ENCODE data around the gene TAB2.

Gene TAB2

DNA sequence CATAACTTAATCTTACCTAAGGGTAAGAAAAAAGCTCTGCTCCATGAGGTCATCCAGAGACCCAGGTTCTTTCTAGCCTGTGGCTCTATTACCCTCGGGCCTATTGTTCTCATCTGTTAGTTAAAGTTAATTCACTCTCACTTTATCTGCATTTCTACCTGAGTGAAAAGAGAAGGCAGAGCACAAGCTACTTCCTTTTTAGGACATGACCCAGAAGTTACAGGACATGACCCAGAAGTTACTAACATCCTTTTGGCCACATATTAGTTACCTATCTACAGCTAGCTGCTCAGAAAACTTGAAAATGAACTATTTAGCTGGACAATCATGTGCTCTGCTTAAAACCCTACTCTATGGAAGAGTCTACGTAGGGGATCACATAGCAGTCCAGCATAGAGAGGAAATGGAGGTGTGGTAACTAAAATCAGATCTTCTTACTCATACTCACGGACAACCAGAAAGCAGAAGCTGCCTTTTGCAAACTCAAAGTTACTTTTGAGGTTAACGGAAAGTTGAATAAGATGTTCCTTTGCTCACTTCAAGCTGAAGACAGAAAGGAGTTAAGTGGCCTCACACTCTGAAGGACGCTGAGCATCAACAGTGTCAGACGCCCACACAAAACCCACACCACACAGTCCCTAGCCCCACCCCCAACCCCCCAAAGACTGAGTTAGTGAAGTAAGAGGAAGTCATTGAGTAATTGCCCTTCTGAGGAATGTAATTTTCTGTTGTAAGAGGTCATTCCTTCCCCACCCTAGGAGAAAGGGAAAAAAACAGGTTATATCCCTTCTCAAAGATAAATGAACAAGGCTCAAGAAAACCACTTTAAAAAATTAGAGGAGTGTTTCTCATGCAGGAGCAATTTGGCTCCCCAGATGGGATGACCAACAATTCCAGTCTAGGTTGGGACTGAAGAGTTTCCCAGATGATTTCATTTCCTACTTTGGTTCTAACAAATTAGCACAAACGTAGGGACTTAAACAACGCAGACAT is 45.9 kb upstream of the TAB2 start:
- H3K27me3 ChIP-seq (replicated peaks) = no peaks in the 10 kb centered on the region
- no peak overlapping the region for H3K27ac ChIP-seq
- DNase-seq = peak; percentile 10
- TF ChIP-seq, protein P1, sequence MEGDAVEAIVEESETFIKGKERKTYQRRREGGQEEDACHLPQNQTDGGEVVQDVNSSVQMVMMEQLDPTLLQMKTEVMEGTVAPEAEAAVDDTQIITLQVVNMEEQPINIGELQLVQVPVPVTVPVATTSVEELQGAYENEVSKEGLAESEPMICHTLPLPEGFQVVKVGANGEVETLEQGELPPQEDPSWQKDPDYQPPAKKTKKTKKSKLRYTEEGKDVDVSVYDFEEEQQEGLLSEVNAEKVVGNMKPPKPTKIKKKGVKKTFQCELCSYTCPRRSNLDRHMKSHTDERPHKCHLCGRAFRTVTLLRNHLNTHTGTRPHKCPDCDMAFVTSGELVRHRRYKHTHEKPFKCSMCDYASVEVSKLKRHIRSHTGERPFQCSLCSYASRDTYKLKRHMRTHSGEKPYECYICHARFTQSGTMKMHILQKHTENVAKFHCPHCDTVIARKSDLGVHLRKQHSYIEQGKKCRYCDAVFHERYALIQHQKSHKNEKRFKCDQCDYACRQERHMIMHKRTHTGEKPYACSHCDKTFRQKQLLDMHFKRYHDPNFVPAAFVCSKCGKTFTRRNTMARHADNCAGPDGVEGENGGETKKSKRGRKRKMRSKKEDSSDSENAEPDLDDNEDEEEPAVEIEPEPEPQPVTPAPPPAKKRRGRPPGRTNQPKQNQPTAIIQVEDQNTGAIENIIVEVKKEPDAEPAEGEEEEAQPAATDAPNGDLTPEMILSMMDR (IDR thresholded peaks at IDR 0.05; ENCODE audit: low read depth, low read length, missing control alignments) = no peak
- no peak overlapping the region for H3K4me3 ChIP-seq (ENCODE audit: low read depth, low read length)
- no peaks in the 10 kb centered on the region for H3K36me3 ChIP-seq (replicated peaks)
- in situ Hi-C loops (cut with HindIII; ENCODE audit: low pct_ligation_motif_present, low sequenced_read_pairs) = no loop called here

DNA sequence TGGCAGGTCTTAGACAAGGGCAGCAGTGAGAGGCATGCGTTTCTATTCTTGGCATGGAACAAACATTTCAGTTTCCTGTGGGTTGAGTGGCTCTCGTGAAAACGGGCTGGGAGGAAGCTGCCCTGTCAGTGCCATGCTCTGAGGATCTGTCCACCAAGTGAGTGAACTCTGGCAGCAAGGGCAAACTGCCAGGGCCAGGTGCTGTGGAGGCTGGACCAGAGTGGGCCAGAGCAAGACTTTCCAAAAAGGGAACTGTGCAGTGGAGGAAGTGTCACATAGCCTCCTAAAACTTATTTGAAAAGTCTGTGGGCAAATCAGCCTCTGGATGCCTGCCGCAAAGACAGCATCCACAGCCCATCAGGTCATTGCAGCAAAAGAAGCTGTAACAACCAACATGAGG is 44.2 kb upstream of the TAB2 start:
- Histone ChIP-seq H3K4me3 (ENCODE audit: low read depth, low read length) (no peak overlapping the region), H3K36me3 (replicated peaks) (no peaks in the 10 kb centered on the region), H3K27ac (no peak overlapping the region), H3K27me3 (replicated peaks) (no peaks in the 10 kb centered on the region)
- TF ChIP-seq, protein P1 (IDR thresholded peaks at IDR 0.05; ENCODE audit: low read depth, low read length, missing control alignments) = no peak
- DNase-seq = no peak
- in situ Hi-C loops (cut with HindIII; ENCODE audit: low pct_ligation_motif_present, low sequenced_read_pairs) = no loop called here

DNA sequence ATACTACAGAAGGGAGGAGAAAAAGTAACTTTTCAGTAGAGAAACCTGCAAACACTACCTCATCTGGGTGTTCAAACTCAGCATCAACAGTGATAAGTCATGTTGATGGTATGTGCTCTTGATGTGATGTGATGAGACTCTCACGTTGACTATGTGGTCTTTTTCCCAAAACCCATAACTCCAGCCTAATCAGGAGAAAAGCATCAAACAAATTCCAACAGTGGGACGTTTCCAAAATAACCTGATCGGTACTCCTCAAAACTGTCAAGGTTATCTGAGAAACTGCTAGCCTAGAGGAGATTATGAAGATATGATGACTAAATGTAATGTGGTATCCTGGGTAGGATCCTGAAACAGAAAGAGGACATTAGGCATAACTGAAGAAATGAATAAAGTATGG is 41.9 kb upstream of the TAB2 start:
- no peaks in the 10 kb centered on the region for H3K36me3 ChIP-seq (replicated peaks)
- in situ Hi-C loops (cut with HindIII; ENCODE audit: low pct_ligation_motif_present, low sequenced_read_pairs) = no loop called here
- TF ChIP-seq, protein P1 (IDR thresholded peaks at IDR 0.05; ENCODE audit: low read depth, low read length, missing control alignments) = no peak
- no peak overlapping the region for H3K4me3 ChIP-seq (ENCODE audit: low read depth, low read length)
- DNase-seq = peak; percentile 4
- H3K27ac ChIP-seq = no peak overlapping the region
- no peaks in the 10 kb centered on the region for H3K27me3 ChIP-seq (replicated peaks)

DNA sequence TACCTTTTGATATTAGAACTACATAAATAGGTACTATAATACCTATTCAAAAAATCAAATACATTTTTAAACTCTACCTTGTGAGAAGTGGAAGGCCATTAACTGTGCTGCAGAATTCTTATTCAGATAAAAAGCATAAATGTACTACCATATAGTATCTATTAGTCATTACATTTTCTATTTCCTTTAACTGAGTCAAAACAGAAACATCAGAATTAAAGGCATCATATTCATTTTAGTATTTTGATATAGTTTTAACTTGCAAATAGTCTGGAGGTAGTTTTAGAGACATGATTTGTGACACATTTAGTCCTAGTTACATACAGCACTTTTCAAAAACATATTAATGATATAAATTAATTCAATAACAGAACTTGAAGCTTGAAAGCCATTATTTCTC is 39.9 kb upstream of the TAB2 start:
- H3K27me3 ChIP-seq (replicated peaks) = no peaks in the 10 kb centered on the region
- H3K36me3 ChIP-seq (replicated peaks) = no peaks in the 10 kb centered on the region
- in situ Hi-C loops (cut with HindIII; ENCODE audit: low pct_ligation_motif_present, low sequenced_read_pairs) = no loop called here
- no peak overlapping the region for H3K27ac ChIP-seq
- no peak for DNase-seq
- no peak overlapping the region for H3K4me3 ChIP-seq (ENCODE audit: low read depth, low read length)
- TF ChIP-seq, protein P1 (IDR thresholded peaks at IDR 0.05; ENCODE audit: low read depth, low read length, missing control alignments) = no peak

DNA sequence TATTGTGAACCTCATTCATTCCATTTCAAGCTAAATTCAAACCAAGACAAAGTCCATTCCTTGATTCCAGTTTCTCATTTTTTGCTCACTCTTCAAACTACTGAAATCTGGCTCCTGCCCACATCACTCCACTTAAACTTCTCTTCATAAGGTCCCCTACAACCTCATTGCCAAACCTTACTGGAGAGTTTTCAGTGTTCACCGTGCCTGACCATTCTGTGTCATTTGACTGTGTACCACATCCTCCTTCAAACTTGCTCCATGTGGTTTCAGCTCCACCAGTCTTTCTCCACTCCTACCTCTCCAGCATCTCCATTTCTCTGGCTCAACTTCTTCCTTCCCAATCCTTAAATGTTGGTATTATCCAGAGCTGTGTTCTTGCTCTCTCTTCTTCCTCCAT is 38.5 kb upstream of the TAB2 start:
- in situ Hi-C loops (cut with HindIII; ENCODE audit: low pct_ligation_motif_present, low sequenced_read_pairs) = no loop called here
- H3K27me3 ChIP-seq (replicated peaks) = no peaks in the 10 kb centered on the region
- DNase-seq = no peak
- no peak overlapping the region for H3K4me3 ChIP-seq (ENCODE audit: low read depth, low read length)
- TF ChIP-seq, protein P1 (IDR thresholded peaks at IDR 0.05; ENCODE audit: low read depth, low read length, missing control alignments) = no peak
- no peaks in the 10 kb centered on the region for H3K36me3 ChIP-seq (replicated peaks)
- no peak overlapping the region for H3K27ac ChIP-seq
